PFSK-1 (cell line): ENCODE results near the gene SLC5A3.

ENCODE experiments used
- FOXP2 ChIP-seq: optimal IDR thresholded peaks from 2 replicates; pipeline ENCODE3; 2011; ENCODE audit warnings: borderline replicate concordance, control low read depth, inconsistent platforms; ENCODE audit not compliant: insufficient read depth; ENCODE audit errors: extremely low read length, extremely low read depth
- POLR2AphosphoS5 ChIP-seq: IDR thresholded peaks from 2 replicates; pipeline ENCODE4 v1.6.1; 2012; ENCODE audit warnings: low read depth, mild to moderate bottlenecking, control low read depth, low read length, moderate library complexity
- REST ChIP-seq, 2 experiments: IDR thresholded peaks; 2 replicates each; pipeline versions ENCODE4 v1.6.1 to v1.8.0; 2011 to 2012; ENCODE audit warnings: low read depth in 2 of 2, low read length in 2 of 2, control low read depth in 1 of 2, inconsistent platforms in 1 of 2, mild to moderate bottlenecking in 1 of 2, moderate library complexity in 1 of 2; ENCODE audit not compliant: insufficient read depth in 1 of 2
- SIN3A ChIP-seq: IDR thresholded peaks from 2 replicates; pipeline ENCODE4 v1.6.1; 2012; ENCODE audit warnings: mild to moderate bottlenecking, low read length, moderate library complexity, borderline replicate concordance; ENCODE audit not compliant: insufficient read depth
- TAF1 ChIP-seq: IDR thresholded peaks from 2 replicates; pipeline ENCODE4 v1.6.1; 2012; ENCODE audit warnings: low read length, control low read depth, borderline replicate concordance; ENCODE audit not compliant: insufficient read depth

SLC5A3 gene

GRCh38 chr21:34100790-34101189, 27.4 kb downstream of the SLC5A3 start:
- no peak for TF ChIP-seq FOXP2
- no peak for TF ChIP-seq TAF1
- TF ChIP-seq SIN3A = no peak
- no peak for TF ChIP-seq REST (IDR thresholded peaks at IDR 0.05; ENCODE audit: insufficient read depth in 1 of 2, low read depth in 2 of 2, low read length in 2 of 2)
- no peak for TF ChIP-seq POLR2AphosphoS5

GRCh38 chr21:34105947-34106541, 32.7 kb downstream of the SLC5A3 start:
- no peak for TF ChIP-seq FOXP2
- TF ChIP-seq TAF1 = no peak
- TF ChIP-seq SIN3A = no peak
- TF ChIP-seq POLR2AphosphoS5 = no peak
- TF ChIP-seq REST (IDR thresholded peaks at IDR 0.05; ENCODE audit: insufficient read depth in 1 of 2, low read depth in 2 of 2, low read length in 2 of 2) = no peak

GRCh38 chr21:34107606-34108005, 34.2 kb downstream of the SLC5A3 start:
- TF ChIP-seq TAF1 (no peak), SIN3A (no peak), REST (IDR thresholded peaks at IDR 0.05; ENCODE audit: insufficient read depth in 1 of 2, low read depth in 2 of 2, low read length in 2 of 2) (no peak), FOXP2 (no peak)

GRCh38 chr21:34109075-34109474, 35.7 kb downstream of the SLC5A3 start:
- TF ChIP-seq SIN3A = no peak
- no peak for TF ChIP-seq POLR2AphosphoS5
- TF ChIP-seq TAF1 = no peak
- no peak for TF ChIP-seq REST (IDR thresholded peaks at IDR 0.05; ENCODE audit: insufficient read depth in 1 of 2, low read depth in 2 of 2, low read length in 2 of 2)
- TF ChIP-seq FOXP2 = no peak
